Skeletal muscle satellite cell (primary cell): ENCODE measurements around the gene FAM131B.

Experiments used
- H3K27me3 ChIP-seq: 2 replicates; pipeline ENCODE4 v1.7.0; 2013; ENCODE audit warnings: low read length; ENCODE audit not compliant: control insufficient read depth, insufficient read depth
- H3K36me3 ChIP-seq: 2 replicates; pipeline ENCODE4 v1.7.0; 2013; ENCODE audit warnings: mild to moderate bottlenecking, control low read depth, low read length; ENCODE audit not compliant: insufficient read depth
- H3K4me1 ChIP-seq: 2 replicates; pipeline ENCODE4 v1.7.0; 2013; ENCODE audit warnings: low read length; ENCODE audit not compliant: control insufficient read depth, insufficient read depth
- H3K4me2 ChIP-seq: 2 replicates; pipeline ENCODE4 v1.7.0; 2013; ENCODE audit warnings: mild to moderate bottlenecking, low read length
- H3K4me3 ChIP-seq: 2 replicates; pipeline ENCODE4 v1.7.0; 2013; ENCODE audit warnings: low read length
- H3K9ac ChIP-seq: 2 replicates; pipeline ENCODE4 v1.7.0; 2013; ENCODE audit warnings: mild to moderate bottlenecking, low read depth, low read length, moderate library complexity
- H3K9me3 ChIP-seq: replicated peaks from 2 replicates; pipeline ENCODE4 v1.7.0; 2013; ENCODE audit warnings: mild to moderate bottlenecking, control low read depth, low read length

FAM131B gene

GRCh38 chr7:143401265-143401664 lies 38.8 kb upstream of the FAM131B start:
- Histone ChIP-seq H3K27me3 (no peaks in the 10 kb centered on the region), H3K4me2 (no peak overlapping the region), H3K9me3 (no peaks in the 10 kb centered on the region), H3K36me3 (no peaks in the 10 kb centered on the region), H3K9ac (no peak overlapping the region), H3K4me3 (no peak overlapping the region), H3K4me1 (peaks cover 6% of the 10 kb centered on the region)

- Histone ChIP-seq H3K9me3 (no peaks in the 10 kb centered on the region), H3K9ac (no peak overlapping the region), H3K4me2 (no peak overlapping the region), H3K27me3 (no peaks in the 10 kb centered on the region), H3K4me1 (peaks cover 20% of the 10 kb centered on the region), H3K36me3 (no peaks in the 10 kb centered on the region), H3K4me3 (no peak overlapping the region)
Measured at GRCh38 chr7:143399642-143400041, 37.1 kb upstream of the FAM131B start.

GRCh38 chr7:143399151-143399550 lies 36.6 kb upstream of the FAM131B start:
- Histone ChIP-seq H3K27me3 (no peaks in the 10 kb centered on the region), H3K4me1 (peaks cover 22% of the 10 kb centered on the region), H3K9ac (no peak overlapping the region), H3K36me3 (no peaks in the 10 kb centered on the region), H3K9me3 (no peaks in the 10 kb centered on the region), H3K4me3 (no peak overlapping the region), H3K4me2 (no peak overlapping the region)

GRCh38 chr7:143398616-143399015 lies 36.1 kb upstream of the FAM131B start:
- Histone ChIP-seq H3K9ac (no peak overlapping the region), H3K4me1 (peaks cover 22% of the 10 kb centered on the region), H3K9me3 (no peaks in the 10 kb centered on the region), H3K27me3 (no peaks in the 10 kb centered on the region), H3K36me3 (no peaks in the 10 kb centered on the region), H3K4me2 (no peak overlapping the region), H3K4me3 (no peak overlapping the region)

GRCh38 chr7:143397710-143398530 lies 35.4 kb upstream of the FAM131B start:
- Histone ChIP-seq H3K4me2 (no peak overlapping the region), H3K4me1 (peaks cover 26% of the 10 kb centered on the region), H3K9ac (no peak overlapping the region), H3K4me3 (no peak overlapping the region), H3K9me3 (no peaks in the 10 kb centered on the region), H3K36me3 (peaks cover 3% of the 10 kb centered on the region), H3K27me3 (no peaks in the 10 kb centered on the region)

- Histone ChIP-seq H3K9me3 (no peaks in the 10 kb centered on the region), H3K9ac (peak overlapping the region; percentile 19), H3K27me3 (no peaks in the 10 kb centered on the region), H3K4me2 (no peak overlapping the region), H3K36me3 (peaks cover 9% of the 10 kb centered on the region), H3K4me3 (no peak overlapping the region), H3K4me1 (peaks cover 37% of the 10 kb centered on the region)
Measured at GRCh38 chr7:143396625-143397556, 34.4 kb upstream of the FAM131B start.

GRCh38 chr7:143396182-143396581 lies 33.7 kb upstream of the FAM131B start:
- peaks cover 44% of the 10 kb centered on the region for H3K4me1 ChIP-seq
- H3K4me2 ChIP-seq: no peak overlapping the region
- no peak overlapping the region for H3K4me3 ChIP-seq
- H3K27me3 ChIP-seq: no peaks in the 10 kb centered on the region
- peak overlapping the region; percentile 19 for H3K9ac ChIP-seq
- peaks cover 14% of the 10 kb centered on the region for H3K36me3 ChIP-seq
- H3K9me3 ChIP-seq: no peaks in the 10 kb centered on the region

- Histone ChIP-seq H3K36me3 (peaks cover 19% of the 10 kb centered on the region), H3K4me1 (peaks cover 51% of the 10 kb centered on the region), H3K9me3 (no peaks in the 10 kb centered on the region), H3K4me2 (no peak overlapping the region), H3K4me3 (no peak overlapping the region), H3K27me3 (no peaks in the 10 kb centered on the region), H3K9ac (no peak overlapping the region)
Measured at GRCh38 chr7:143395187-143396149, 33.0 kb upstream of the FAM131B start.

GRCh38 chr7:143394777-143395176 lies 32.3 kb upstream of the FAM131B start:
- Histone ChIP-seq H3K4me3 (no peak overlapping the region), H3K4me2 (no peak overlapping the region), H3K9me3 (no peaks in the 10 kb centered on the region), H3K9ac (no peak overlapping the region), H3K4me1 (peaks cover 58% of the 10 kb centered on the region), H3K27me3 (no peaks in the 10 kb centered on the region), H3K36me3 (peaks cover 26% of the 10 kb centered on the region)

- H3K4me3 ChIP-seq: no peak overlapping the region
- H3K9me3 ChIP-seq: no peaks in the 10 kb centered on the region
- no peak overlapping the region for H3K9ac ChIP-seq
- no peak overlapping the region for H3K4me2 ChIP-seq
- H3K36me3 ChIP-seq: peaks cover 33% of the 10 kb centered on the region
- H3K27me3 ChIP-seq: no peaks in the 10 kb centered on the region
- H3K4me1 ChIP-seq: peaks cover 65% of the 10 kb centered on the region
Measured at GRCh38 chr7:143394068-143394467, 31.6 kb upstream of the FAM131B start.
